Left colon (tissue), 2 donors: Measurements from ENCODE around the gene A3GALT2. TPM values are rescaled to one million over a fixed set of nuclear protein-coding genes. Genes with fewer than 3 reads are reported as not detected.
A peak's percentile ranks its signal among the peaks of the same experiment; 100 is the strongest.

Experiments
- ATAC-seq: fragments of 200-7000 bp; cut with Tn5 transposase; one replicate; pipeline ENCODE4 v1.9.1; 2020; ENCODE audit warnings: mild to moderate bottlenecking, moderate library complexity
- DNase-seq, 2 donors: peaks; one replicate each; pipeline ENCODE4 v3.0.0-alpha.2; 2020
- intact Hi-C, 2 donors: fragments of 100-400 bp; cut with DNase I in 1 of 2; cut with micrococcal nuclease in 1 of 2; formaldehyde crosslinking; loops; one replicate each; pipeline versions ENCODE4 v1.11.2 to v1.14.0; 2022; cut with DNase I, micrococcal nuclease
- long read RNA-seq: library from polyadenylated mRNA; unstranded; transcript quantifications from one replicate; pipeline ENCODE4 v2.0.0, GENCODE V29; 2021
- total RNA-seq, 2 donors: library from RNA; stranded (reverse); fragmentation: NEBNext Ultra II Directional; extraction: Animal tissue kit (Norgen Biotek cat#: 25700); gene quantifications; one replicate each; pipeline ENCODE4 v1.2.1, GENCODE V29; 2021
- donor health status: DM: no; HTN: no; CAD: no.
- donor health status: DM: yes; HTN: yes; CAD: no.

The A3GALT2 gene
- total RNA-seq: not detected
- long read RNA-seq: 0 reads

- intact Hi-C loops: no loop called here
- DNase-seq: no peak
- ATAC-seq: peak; percentile 5
Observed at GRCh38 chr1:33320619-33321165, at the start of gene A3GALT2. A3GALT2 (minus strand) TSS chr1:33321098; CDS start chr1:33321098, 0 bp downstream.

GRCh38 chr1:33370301-33370700, 49.4 kb upstream of the A3GALT2 start:
- ATAC-seq: no peak
- intact Hi-C loops: loop anchor here in 1 of 2 donors (10.0 kb wide), 1 partner anchor 94 kb away; no protein-coding TSS in a partner anchor
- no peak for DNase-seq

- intact Hi-C loops: loop anchor here (10.0 kb wide), 2 partner anchors 75 to 95 kb away; no protein-coding TSS in a partner anchor
- no peak for DNase-seq
- no peak for ATAC-seq
Observed at GRCh38 chr1:33369764-33370163, 48.9 kb upstream of the A3GALT2 start.

GRCh38 chr1:33369081-33369480, 48.2 kb upstream of the A3GALT2 start:
- DNase-seq (no peak), ATAC-seq (no peak)
- intact Hi-C loops: loop anchor here in 1 of 2 donors (10.0 kb wide), 1 partner anchor 74 kb away; no protein-coding TSS in a partner anchor

GRCh38 chr1:33368431-33368830, 47.5 kb upstream of the A3GALT2 start:
- DNase-seq (no peak), ATAC-seq (no peak)
- intact Hi-C loops: loop anchor here in 1 of 2 donors (10.0 kb wide), 1 partner anchor 74 kb away; no protein-coding TSS in a partner anchor

- peak; percentile 77 to 91 for DNase-seq
- ATAC-seq: peak; percentile 94
- intact Hi-C loops: loop anchor here (2.0 to 10.0 kb wide), 2 partner anchors 73 kb away; no protein-coding TSS in a partner anchor
Observed at GRCh38 chr1:33367485-33368405, 46.8 kb upstream of the A3GALT2 start.

GRCh38 chr1:33366762-33367484, 46.0 kb upstream of the A3GALT2 start:
- intact Hi-C loops: loop anchor here (2.0 to 10.0 kb wide), 2 partner anchors 72 kb away; no protein-coding TSS in a partner anchor
- no peak for DNase-seq

GRCh38 chr1:33365560-33365997, 44.7 kb upstream of the A3GALT2 start:
- intact Hi-C loops: loop anchor here in 1 of 2 donors (10.0 kb wide), 1 partner anchor 71 kb away; no protein-coding TSS in a partner anchor
- DNase-seq (no peak), ATAC-seq (no peak)

More at GRCh38 chr1:33366762-33367484, 46.0 kb upstream of the A3GALT2 start:
- no peak for ATAC-seq

GRCh38 chr1:33364565-33364918, 43.6 kb upstream of the A3GALT2 start:
- no peak for DNase-seq
- no peak for ATAC-seq
- intact Hi-C loops: loop anchor here in 1 of 2 donors (10.0 kb wide), 1 partner anchor 70 kb away; no protein-coding TSS in a partner anchor

- intact Hi-C loops: loop anchor here in 1 of 2 donors (10.0 kb wide), 1 partner anchor 69 kb away; no protein-coding TSS in a partner anchor
- DNase-seq: no peak
Observed at GRCh38 chr1:33363470-33363861, 42.6 kb upstream of the A3GALT2 start.

GRCh38 chr1:33363021-33363420, 42.1 kb upstream of the A3GALT2 start:
- DNase-seq (no peak), ATAC-seq (no peak)
- intact Hi-C loops: loop anchor here in 1 of 2 donors (10.0 kb wide), 1 partner anchor 68 kb away; no protein-coding TSS in a partner anchor

More at GRCh38 chr1:33363470-33363861, 42.6 kb upstream of the A3GALT2 start:
- no peak for ATAC-seq

GRCh38 chr1:33361532-33362235, 40.8 kb upstream of the A3GALT2 start:
- DNase-seq: no peak
- intact Hi-C loops: loop anchor here in 1 of 2 donors (10.0 kb wide), 1 partner anchor 67 kb away; no protein-coding TSS in a partner anchor
- no peak for ATAC-seq

- intact Hi-C loops: loop anchor here in 1 of 2 donors (10.0 kb wide), 1 partner anchor 66 kb away; no protein-coding TSS in a partner anchor
- ATAC-seq (no peak), DNase-seq (no peak)
Observed at GRCh38 chr1:33360367-33360766, 39.5 kb upstream of the A3GALT2 start.

- intact Hi-C loops: loop anchor here in 1 of 2 donors (10.0 kb wide), 1 partner anchor 65 kb away; no protein-coding TSS in a partner anchor
- no peak for ATAC-seq
- DNase-seq: no peak
Observed at GRCh38 chr1:33359931-33360330, 39.0 kb upstream of the A3GALT2 start.

GRCh38 chr1:33358795-33359503, 38.1 kb upstream of the A3GALT2 start:
- no peak for ATAC-seq
- no peak for DNase-seq
- intact Hi-C loops: no loop called here

- intact Hi-C loops: no loop called here
Observed at GRCh38 chr1:33358114-33358794, 37.4 kb upstream of the A3GALT2 start.

GRCh38 chr1:33357099-33357498, 36.2 kb upstream of the A3GALT2 start:
- no peak for ATAC-seq

More at GRCh38 chr1:33358114-33358794, 37.4 kb upstream of the A3GALT2 start:
- ATAC-seq (no peak), DNase-seq (no peak)

More at GRCh38 chr1:33357099-33357498, 36.2 kb upstream of the A3GALT2 start:
- DNase-seq: no peak
- intact Hi-C loops: no loop called here
